ENCODE measurements around the gene TDRD9. TPM values are rescaled to one million over a fixed set of nuclear protein-coding genes. Genes with fewer than 3 reads are reported as not detected.
"Not testable (repeated sequence)": the region's sequence is repeated elsewhere in the genome, so short reads cannot be mapped to it uniquely, and the experiment has no call there.

TDRD9 gene
- total RNA-seq, 2 donors from 2014 or later, result 0.95 TPM; not detected in 1

DNA sequence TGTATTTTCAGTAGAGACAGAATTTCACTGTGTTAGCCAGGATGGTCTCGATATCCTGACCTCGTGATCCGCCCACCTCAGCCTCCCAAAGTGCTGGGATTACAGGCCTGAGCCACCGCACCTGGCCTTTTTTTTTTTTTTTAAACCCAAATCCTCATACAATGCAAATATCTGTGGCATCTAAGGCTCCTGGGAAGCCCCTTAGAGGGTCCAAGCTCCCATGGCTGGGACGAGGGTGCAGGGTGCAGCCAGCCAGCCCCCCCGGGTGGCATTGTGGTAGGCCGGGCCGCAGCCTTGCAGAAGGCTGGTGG is 39.3 kb upstream of the TDRD9 start:
- H3K9me3 Mint-ChIP-seq; H3K4me1 Mint-ChIP-seq; H3K27ac Mint-ChIP-seq; H3K4me3 Mint-ChIP-seq; H3K27me3 Mint-ChIP-seq; H3K36me3 Mint-ChIP-seq (ENCODE audit: low read depth); ATAC-seq (replicated peaks): not testable (repeated sequence)

DNA sequence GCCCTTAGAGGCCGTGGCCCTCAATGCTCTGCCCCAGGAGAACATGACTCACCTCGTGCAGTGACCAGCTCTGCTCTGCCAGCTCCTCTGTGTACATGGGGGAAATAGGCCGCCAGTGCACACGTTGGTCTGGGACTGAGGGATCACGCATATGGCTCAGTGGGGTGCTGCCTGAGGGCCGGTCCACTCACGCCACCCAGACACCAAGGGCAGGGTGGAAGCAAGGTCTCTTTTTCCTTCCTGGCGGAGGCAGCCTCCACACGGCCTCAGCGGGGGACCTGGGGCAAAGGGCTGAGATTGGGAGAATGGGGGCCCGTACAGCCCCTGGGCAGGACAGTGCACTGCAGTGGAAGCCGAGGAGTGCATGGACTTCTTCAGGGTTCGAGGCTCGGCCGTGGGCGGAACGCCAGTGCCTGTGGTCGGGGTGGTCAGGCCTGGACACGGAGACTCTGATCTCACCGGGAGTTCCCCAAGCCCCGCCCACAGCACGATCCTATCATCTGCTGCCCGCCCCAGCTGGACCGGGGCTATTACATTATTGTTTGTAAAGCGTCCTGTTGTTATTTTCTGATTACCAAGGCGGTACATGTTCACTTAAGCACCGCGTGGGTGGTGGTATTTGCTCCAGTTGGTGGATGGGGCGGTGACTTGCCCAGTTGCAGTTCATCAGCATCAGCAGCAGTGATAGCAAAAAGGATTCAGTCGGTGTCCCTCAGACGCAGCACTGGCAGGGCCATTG is 38.8 kb upstream of the TDRD9 start:
- H3K9me3 Mint-ChIP-seq, result no peaks in the 10 kb centered on the region
- no peak overlapping the region for H3K27ac Mint-ChIP-seq
- no peak for ATAC-seq (replicated peaks)
- no peak overlapping the region for H3K4me3 Mint-ChIP-seq
- H3K4me1 Mint-ChIP-seq, result no peaks in the 10 kb centered on the region
- H3K27me3 Mint-ChIP-seq, result no peaks in the 10 kb centered on the region
- H3K36me3 Mint-ChIP-seq (ENCODE audit: low read depth), result no peaks in the 10 kb centered on the region

DNA sequence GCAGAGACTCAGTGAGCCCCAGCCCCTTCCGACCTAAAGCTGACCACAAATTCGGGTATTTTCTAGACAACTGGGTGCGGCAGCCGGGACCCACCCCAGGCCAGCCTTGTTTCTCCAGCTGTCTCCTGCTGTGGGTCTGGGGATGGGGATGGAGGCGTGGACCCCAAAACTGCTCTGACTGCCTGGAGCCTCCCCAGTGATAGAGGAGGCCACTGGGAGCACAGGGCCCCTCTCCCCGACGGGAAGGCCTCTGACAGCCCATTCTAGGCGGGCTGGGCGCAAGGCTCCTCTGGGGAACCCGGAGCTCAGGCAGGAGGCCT is 38.2 kb upstream of the TDRD9 start:
- H3K36me3 Mint-ChIP-seq (ENCODE audit: low read depth), result no peaks in the 10 kb centered on the region
- H3K27ac Mint-ChIP-seq, result no peak overlapping the region
- no peaks in the 10 kb centered on the region for H3K4me1 Mint-ChIP-seq
- no peak overlapping the region for H3K4me3 Mint-ChIP-seq
- no peaks in the 10 kb centered on the region for H3K27me3 Mint-ChIP-seq
- ATAC-seq (replicated peaks), result no peak
- no peaks in the 10 kb centered on the region for H3K9me3 Mint-ChIP-seq

DNA sequence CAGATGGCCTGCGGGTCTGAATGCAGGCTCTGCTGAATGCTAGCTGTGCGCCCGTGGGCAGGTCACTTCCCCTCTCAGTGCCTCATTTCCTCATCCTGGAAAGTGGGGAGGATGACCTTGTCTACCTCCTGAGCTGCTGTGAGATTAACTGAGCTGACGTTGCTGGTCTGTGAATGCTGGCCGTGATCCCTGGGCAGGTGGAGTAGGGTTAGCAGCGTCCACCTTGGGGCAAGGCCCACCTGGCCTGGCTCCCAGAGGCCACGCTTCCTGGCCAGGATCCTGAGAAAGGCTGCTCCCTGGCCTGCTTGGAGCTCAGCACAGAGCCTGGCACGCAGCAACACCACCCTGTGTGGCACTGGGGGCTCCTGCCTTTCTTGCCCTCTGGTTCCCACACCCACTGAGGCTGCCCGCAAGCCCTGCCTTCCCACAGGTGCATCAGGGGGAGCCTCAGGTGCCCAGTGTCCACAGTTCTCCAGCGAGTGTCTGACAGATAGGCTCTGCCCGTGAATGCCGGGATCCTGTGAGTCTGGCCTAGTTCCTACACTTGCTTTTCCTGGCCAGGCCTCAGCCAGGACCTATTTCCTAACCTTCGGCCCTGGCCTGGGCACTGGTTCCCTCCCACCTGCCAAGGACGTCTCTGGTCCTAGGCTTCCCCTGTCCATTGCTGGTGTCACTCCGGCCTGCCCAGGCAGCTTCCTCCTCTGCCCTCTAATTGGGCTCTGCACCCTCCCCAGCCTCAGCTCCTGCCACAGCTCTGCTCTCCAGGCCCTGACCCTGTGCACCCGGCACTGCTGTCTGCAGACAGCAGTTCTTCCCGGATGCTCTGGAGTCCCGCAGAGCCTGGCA is 37.2 kb upstream of the TDRD9 start:
- Mint-ChIP-seq H3K27ac (no peak overlapping the region), H3K36me3 (ENCODE audit: low read depth) (no peaks in the 10 kb centered on the region), H3K4me3 (no peak overlapping the region), H3K9me3 (no peaks in the 10 kb centered on the region), H3K4me1 (no peaks in the 10 kb centered on the region), H3K27me3 (no peaks in the 10 kb centered on the region)
- no peak for ATAC-seq (replicated peaks)

DNA sequence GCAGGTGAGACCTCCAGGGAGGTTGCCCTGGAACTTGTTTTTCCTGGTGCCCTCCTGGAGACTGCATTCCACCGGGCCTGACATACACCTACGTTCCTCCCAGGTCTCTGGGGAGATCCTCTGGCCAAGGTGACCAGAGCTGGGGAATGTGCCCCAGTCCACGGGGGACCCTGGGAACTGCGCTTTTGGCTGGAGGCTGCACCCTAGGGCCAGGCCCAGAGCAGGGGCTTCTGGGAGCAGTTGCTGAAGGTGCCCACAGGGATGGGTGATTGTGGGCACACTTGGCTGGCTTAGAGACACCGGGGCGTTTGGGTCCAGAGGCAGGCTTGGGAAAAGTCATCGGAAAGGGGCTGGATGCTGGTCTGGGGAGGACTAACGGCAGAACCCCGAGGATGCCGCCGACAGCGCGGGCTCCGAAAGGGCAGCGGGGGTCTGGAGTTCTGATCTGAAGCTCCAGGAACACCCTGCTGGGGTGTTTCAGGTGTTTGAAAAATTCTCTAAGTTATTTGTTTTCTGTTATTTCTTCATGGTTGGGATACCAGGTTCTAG is 36.5 kb upstream of the TDRD9 start:
- Mint-ChIP-seq H3K4me3 (no peak overlapping the region), H3K36me3 (ENCODE audit: low read depth) (no peaks in the 10 kb centered on the region), H3K4me1 (no peaks in the 10 kb centered on the region), H3K27ac (no peak overlapping the region), H3K9me3 (no peaks in the 10 kb centered on the region), H3K27me3 (no peaks in the 10 kb centered on the region)
- ATAC-seq (replicated peaks), result no peak

DNA sequence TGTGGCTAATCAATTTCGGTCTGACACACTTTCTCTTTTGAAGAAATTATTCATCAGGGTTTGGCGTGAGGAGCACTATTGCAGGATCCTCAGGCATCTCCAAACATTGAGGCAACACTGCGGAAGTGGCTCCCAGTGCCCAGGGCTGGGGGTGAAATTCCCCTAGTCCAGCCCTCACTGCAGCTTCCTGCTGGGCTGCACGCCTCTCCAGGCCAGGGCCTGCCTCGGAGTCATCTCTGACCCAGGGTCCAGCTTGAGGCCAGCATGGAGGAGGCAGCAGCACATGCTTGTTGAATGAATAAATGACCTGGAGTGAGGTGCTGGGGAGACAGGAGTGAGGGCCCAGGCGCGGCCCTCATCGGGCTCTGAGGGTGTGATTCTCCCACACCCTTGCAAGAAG is 36.0 kb upstream of the TDRD9 start:
- Mint-ChIP-seq H3K36me3 (ENCODE audit: low read depth) (no peaks in the 10 kb centered on the region), H3K4me1 (no peaks in the 10 kb centered on the region), H3K27ac (no peak overlapping the region), H3K27me3 (no peaks in the 10 kb centered on the region), H3K9me3 (no peaks in the 10 kb centered on the region), H3K4me3 (no peak overlapping the region)
- no peak for ATAC-seq (replicated peaks)

DNA sequence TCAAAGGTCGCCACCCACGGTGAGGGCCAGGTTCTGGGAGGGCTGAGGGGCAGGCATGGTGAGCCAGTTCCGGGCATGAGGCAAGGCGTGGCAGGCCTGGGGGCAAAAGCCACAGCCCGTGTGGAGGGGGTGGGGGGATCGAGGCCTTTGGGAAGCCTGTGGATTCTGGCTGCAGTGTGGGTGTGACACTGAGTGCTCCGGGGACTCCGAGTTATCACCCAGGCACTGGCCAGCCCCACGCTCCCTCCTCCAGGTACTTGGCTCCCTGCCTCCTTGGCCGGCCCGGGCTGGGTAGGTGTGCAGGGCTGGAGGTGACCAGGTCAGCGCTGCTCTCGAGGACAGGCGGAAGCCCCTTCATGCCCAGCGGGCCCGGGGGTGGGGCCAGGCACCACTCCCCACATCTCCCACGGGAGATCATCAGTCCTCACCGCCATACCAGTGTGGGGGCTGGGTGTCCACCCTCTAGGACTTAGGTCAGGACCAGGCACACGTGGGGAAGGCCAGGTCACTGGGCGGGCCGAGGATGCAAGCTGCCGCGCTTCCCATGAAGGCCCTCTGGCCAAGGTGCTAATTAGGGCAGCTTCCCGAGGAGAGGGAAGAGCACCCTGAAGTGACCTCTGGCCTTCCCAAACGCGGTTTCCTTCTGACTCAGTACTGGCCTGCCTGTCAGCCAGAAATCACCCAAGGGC is 34.1 kb upstream of the TDRD9 start:
- no peaks in the 10 kb centered on the region for H3K36me3 Mint-ChIP-seq (ENCODE audit: low read depth)
- ATAC-seq (replicated peaks), result no peak
- H3K27me3 Mint-ChIP-seq, result no peaks in the 10 kb centered on the region
- no peak overlapping the region for H3K4me3 Mint-ChIP-seq
- H3K9me3 Mint-ChIP-seq, result no peaks in the 10 kb centered on the region
- H3K4me1 Mint-ChIP-seq, result no peaks in the 10 kb centered on the region
- no peak overlapping the region for H3K27ac Mint-ChIP-seq

DNA sequence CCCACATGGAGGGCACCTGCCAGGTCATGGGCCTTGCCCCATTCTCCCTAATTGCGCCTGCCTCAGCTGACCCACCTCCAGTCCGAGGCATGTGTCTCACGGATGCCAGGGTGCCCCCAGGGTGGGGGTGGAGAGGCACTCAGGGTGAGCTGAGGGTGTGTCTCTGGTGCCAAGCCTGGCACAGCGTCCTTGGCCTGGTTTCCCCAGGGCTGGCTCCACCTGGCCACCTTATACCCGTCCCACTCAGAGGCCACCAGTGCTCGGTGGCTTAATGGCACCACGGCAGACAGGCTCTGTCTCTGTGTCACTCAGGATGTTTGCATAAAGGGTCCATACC is 33.6 kb upstream of the TDRD9 start:
- Mint-ChIP-seq H3K9me3 (no peaks in the 10 kb centered on the region), H3K36me3 (ENCODE audit: low read depth) (no peaks in the 10 kb centered on the region), H3K4me3 (no peak overlapping the region), H3K4me1 (no peaks in the 10 kb centered on the region), H3K27me3 (no peaks in the 10 kb centered on the region), H3K27ac (no peak overlapping the region)
- ATAC-seq (replicated peaks), result no peak

DNA sequence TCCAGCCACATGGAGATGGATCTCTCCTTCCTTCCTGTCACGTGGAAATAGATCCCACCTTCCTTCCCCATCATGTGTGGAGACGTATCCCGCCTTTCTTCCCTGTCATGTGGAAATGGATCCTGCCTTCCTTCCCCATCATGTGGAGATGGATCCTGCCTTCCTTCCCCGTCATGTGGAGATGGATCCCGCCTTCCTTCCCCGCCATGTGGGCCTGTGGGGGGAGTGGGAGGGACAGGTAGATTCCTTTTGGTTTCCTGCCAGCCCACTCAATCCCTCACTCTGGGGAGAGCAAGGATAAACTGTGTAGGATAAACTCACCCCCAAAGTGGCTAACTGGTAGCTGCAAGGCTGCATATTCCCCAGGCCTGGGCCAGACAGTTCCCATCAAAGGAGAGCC is 31.7 kb upstream of the TDRD9 start:
- Mint-ChIP-seq H3K4me1 (no peaks in the 10 kb centered on the region), H3K9me3 (no peaks in the 10 kb centered on the region), H3K36me3 (ENCODE audit: low read depth) (no peaks in the 10 kb centered on the region), H3K4me3 (no peak overlapping the region), H3K27ac (no peak overlapping the region), H3K27me3 (no peaks in the 10 kb centered on the region)
- no peak for ATAC-seq (replicated peaks)

DNA sequence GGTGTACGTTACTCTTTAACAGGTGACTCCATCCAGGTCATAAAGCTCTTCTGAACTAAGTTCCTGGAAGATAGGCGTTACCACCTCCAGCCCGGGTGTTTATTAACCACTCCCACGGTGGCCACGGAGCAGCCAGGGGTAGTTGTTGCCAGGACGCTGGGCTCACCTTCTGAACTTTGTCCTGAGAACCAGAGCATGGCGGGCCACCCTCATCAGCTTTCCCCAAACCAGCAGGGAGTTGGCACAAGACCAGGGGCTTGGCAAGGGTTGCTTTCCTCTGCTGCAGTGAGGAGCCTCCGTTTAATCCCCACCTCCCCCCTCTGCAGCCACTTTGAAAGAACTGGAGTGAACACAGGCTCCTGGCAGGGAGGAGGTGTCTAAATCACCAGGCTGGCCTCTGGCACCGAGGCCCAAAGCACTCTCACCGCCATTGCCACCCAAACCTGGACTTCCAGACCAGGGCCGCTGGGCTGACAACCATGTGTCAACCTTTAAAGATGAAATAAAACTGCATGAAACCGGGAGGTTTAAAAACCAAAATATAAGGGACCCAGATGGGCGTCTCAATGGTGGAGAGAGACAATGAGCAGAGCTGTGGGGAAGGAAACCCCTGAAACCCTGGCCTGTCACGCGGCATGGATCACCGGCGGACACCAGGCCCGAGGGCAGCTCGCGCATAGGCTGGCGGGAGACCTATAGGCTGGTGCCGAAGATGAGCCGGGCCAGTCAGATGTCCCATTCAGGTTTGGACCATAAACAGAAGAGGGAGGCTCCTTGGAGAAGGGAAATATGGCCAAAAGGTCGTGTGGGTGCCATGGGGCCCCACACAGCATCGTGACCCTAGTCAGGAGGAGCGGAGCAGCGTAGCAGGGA is 30.9 kb upstream of the TDRD9 start:
- H3K9me3 Mint-ChIP-seq, result no peaks in the 10 kb centered on the region
- no peak overlapping the region for H3K27ac Mint-ChIP-seq
- H3K27me3 Mint-ChIP-seq, result no peaks in the 10 kb centered on the region
- H3K4me1 Mint-ChIP-seq, result no peaks in the 10 kb centered on the region
- no peak for ATAC-seq (replicated peaks)
- no peaks in the 10 kb centered on the region for H3K36me3 Mint-ChIP-seq (ENCODE audit: low read depth)
- no peak overlapping the region for H3K4me3 Mint-ChIP-seq

DNA sequence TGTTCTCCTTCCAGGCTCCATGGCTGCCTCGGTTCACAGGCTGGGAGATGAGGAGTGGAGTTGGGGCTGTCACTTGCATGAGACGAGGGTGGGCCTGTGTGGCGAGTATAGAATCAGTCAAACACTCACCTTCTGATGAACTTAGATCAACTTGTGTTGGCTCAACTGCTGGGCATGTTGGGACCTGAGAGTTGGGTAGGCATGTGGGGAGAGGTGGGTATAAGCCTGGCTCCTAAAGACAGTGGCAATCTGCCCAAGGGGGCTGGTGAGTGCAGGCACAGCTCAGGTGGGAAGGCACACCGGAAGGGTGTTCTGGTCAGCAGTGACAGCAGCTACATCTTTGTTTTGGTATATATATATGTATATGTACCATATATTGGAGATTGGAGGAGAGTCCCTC is 30.1 kb upstream of the TDRD9 start:
- Mint-ChIP-seq H3K27me3 (no peaks in the 10 kb centered on the region), H3K4me3 (no peak overlapping the region), H3K27ac (peak overlapping the region; percentile 64), H3K36me3 (ENCODE audit: low read depth) (no peaks in the 10 kb centered on the region), H3K4me1 (no peaks in the 10 kb centered on the region), H3K9me3 (no peaks in the 10 kb centered on the region)
- no peak for ATAC-seq (replicated peaks)

DNA sequence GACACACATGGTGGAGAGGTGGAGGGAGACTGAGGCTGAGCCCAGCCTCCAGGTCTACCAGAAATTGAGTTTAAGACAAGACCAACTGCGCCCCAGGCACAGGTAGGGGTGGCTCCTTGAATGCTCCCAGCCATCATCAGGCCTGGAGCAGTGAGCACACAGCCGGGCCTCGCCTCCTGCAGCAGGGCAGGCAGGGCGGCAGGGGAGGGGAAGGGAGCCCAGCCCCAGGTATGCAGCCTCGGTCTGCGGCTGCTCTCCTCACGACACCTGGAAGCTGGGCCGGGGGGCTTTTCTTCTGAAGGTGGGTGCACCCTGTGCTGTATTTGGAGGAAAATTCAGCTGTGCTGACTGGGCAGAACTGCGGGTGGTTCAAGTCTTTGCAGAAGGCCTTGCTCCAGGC is 29.5 kb upstream of the TDRD9 start:
- H3K27me3 Mint-ChIP-seq, result no peaks in the 10 kb centered on the region
- no peaks in the 10 kb centered on the region for H3K9me3 Mint-ChIP-seq
- H3K4me1 Mint-ChIP-seq, result no peaks in the 10 kb centered on the region
- H3K36me3 Mint-ChIP-seq (ENCODE audit: low read depth), result no peaks in the 10 kb centered on the region
- no peak overlapping the region for H3K4me3 Mint-ChIP-seq
- no peak overlapping the region for H3K27ac Mint-ChIP-seq
- ATAC-seq (replicated peaks), result no peak

DNA sequence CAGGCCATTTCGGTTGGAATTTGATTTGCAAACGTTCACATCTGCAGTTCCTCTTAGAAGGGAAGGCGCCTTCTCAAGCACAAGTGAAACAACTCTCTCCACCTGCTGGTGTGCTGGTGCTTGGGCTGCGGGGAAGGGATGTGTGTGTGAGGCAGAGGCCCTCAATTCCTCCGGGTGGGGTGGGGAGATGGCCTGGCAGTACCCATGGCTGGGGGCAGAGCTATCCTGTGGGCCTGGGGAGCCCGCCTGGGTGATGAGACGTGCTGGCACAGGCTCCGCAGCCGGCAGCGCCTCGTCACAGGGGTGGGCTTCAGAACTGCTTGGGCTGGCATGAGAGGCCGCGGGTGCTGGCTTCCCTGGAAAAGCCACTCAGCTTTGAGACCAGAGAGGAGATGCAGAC is 28.9 kb upstream of the TDRD9 start:
- Mint-ChIP-seq H3K4me1 (no peaks in the 10 kb centered on the region), H3K27ac (no peak overlapping the region), H3K36me3 (ENCODE audit: low read depth) (no peaks in the 10 kb centered on the region)

DNA sequence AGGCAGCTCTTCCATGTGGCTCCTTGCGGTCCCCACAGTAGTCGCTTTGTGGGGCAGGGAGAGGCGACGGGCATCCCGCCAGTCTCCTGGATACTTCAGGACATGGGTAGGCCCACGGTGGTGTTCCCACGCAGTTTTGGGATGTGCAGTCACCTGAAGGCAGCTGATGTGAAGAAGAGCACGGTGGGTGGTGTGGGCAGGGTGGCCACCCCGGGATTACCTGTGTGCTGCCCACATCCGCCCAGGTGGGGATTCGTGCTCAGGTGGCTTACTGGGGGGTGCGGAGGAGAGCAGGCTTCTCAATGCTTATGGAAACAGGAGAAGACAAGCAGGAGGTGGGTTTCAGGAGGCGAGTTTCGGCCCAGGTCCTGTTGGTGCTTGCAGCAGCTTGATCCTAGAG is 28.4 kb upstream of the TDRD9 start:
- Mint-ChIP-seq H3K9me3 (no peaks in the 10 kb centered on the region), H3K27me3 (no peaks in the 10 kb centered on the region), H3K27ac (no peak overlapping the region), H3K4me1 (no peaks in the 10 kb centered on the region), H3K36me3 (ENCODE audit: low read depth) (no peaks in the 10 kb centered on the region), H3K4me3 (no peak overlapping the region)
- ATAC-seq (replicated peaks), result no peak

More for the DNA sequence above, 28.9 kb upstream of the TDRD9 start:
- no peak for ATAC-seq (replicated peaks)
- Mint-ChIP-seq H3K9me3 (no peaks in the 10 kb centered on the region), H3K4me3 (no peak overlapping the region), H3K27me3 (no peaks in the 10 kb centered on the region)

Data from activated T-helper 17 cell treated with anti-CD3 and anti-CD28 coated beads, Interleukin-2, amount 50 U/mL, for 72 hours (primary cell).